ENCODE results near the gene DLGAP4.

Gene DLGAP4

DNA sequence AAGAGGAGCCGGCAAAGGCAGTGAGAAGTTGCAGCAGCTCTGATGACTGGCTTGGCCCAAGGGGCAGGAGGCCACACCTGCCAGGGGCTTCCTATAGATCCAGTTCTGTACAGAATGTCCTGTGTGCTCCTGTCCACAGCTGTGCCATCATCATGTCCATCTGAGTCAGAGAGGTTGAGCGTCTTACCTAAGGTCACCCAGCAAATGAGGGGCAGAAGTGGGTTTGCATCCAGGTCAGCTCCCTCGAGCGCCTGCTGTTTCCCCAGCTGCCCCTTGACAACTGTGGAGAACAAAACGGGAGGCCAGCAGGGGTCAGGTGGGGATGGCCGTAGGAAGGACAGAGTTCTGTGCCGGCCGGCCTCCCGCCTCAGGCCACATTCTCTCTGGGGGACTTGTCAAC, 47.6 kb downstream of the DLGAP4 start:
- DNase-seq (ENCODE audit: low spot score) = no peak

DNA sequence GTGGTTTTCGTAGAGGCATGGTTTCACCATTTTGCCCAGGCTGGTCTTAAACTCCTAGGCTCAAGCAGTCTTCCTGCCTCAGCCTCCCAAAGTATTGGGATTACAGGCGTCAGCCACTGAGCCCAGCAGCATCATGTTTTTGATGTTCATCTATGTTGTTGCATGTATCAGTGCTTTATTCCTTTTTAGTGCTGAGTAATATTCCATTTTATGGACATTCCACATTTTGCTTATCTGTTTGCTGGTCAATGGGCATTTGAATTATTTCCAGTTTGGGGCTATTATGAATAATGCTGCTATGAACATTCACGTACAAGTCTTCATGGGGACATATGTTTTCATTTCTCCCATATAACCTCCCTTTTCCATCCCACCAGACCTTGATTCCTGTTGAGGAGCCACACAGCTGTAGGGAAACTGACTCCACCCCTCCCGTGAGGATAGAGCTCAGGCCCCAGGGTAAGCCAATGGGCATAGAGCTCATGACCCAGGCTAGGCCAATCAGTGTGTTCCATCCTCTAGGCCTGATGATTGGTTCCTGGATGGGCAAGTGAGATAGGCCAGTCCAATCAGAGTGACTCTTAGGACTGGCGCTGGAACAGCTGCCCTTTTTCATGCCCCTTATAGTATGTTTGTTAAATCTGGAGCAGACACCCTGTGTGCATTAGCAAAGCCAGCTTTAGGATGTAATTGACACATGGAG, 49.5 kb downstream of the DLGAP4 start:
- no peak for DNase-seq (ENCODE audit: low spot score)

DNA sequence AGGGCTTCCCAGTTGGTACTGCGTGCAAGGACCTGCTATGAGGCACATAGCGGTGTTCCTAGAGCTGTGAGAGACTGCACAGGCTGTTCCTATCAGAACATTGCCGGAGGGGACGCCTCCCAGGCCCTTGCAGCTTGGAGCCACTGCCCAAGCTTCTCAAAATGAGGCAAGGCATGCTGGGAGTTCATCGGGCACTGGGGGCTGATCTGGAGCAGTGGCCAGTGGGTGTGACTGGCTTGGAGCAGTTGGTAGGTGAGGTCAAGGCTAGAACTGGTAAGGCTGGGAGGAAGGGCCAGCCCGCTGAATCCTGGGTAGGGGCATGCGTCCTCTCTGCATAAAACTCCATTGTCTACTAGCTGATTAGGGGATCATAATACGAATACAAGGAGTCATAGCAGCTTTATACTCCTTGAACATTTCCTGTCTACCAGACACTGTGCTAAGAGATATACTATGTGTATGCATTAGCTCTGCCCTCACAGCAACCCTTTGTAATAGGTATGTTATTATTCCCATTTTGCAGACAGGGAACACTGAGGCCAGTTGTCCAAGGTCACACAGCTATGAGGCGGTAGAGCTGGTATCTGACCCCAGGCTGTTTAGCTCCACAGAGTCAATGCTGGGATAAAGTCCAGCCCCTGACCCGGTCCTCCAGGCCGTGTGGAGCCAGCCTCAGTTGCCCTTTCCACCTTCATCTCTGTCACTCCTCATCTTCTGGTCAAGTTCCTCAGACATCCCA, 53.7 kb downstream of the DLGAP4 start:
- no peak for DNase-seq (ENCODE audit: low spot score)

DNA sequence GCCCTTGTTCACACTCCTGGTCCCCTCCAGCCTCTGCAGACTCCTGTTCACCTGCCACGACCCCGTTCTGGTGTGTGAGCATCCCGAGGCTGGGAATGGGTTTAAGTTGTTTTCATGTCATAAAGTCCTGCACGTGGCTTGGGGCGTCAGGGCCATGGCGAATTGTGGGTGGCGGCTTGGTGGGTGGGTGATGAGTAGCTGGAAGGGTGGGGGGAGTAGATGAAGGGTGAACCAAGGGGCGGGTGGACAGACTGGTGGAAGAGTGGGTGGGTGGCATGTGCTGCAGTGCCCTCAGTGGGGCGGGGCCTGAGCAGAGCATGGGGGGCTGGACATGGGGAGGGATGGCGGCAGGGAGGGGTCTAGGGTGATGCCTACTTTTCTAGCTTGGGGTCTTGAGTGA, 54.3 kb downstream of the DLGAP4 start:
- no peak for DNase-seq (ENCODE audit: low spot score)

DNA sequence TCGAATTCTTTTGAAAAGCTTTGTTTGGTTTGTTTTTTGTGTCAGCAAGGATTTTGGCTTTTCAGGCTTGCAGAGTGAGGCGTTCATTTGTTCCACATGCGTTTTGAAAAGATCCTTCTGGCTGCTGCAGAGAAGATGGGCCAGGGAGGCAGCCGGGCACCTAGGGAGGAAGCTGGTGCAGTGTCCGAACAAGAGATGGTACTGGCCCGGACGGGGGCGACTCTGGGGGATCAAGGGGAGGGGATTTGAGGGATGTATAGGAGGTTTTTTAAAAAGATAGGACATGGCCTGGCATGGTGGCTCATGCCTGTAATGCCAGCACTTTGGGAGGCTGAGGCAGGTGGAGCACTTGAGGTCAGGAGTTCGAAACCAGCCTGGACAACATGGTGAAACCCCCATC, 55.3 kb downstream of the DLGAP4 start:
- no peak for DNase-seq (ENCODE audit: low spot score)

DNA sequence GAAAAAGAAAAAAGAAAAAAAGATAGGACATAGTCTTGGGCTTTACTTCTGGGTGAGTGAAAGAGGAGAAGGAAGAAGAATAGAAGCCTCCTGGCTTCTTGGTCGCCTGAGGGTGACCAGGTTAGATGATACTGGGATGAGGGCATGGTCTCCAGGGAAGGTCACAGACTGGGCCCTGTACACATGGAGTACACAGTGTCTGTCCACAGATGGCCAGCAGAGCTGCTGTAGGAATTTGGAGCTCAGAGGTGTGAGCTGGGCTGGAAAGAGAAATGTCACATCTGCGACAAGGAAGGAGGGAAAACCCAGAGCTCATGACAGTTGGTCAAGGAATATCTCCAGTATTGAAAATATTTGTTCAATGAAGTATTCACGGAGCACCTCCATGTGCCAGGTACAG, 56.1 kb downstream of the DLGAP4 start:
- no peak for DNase-seq (ENCODE audit: low spot score)

DNA sequence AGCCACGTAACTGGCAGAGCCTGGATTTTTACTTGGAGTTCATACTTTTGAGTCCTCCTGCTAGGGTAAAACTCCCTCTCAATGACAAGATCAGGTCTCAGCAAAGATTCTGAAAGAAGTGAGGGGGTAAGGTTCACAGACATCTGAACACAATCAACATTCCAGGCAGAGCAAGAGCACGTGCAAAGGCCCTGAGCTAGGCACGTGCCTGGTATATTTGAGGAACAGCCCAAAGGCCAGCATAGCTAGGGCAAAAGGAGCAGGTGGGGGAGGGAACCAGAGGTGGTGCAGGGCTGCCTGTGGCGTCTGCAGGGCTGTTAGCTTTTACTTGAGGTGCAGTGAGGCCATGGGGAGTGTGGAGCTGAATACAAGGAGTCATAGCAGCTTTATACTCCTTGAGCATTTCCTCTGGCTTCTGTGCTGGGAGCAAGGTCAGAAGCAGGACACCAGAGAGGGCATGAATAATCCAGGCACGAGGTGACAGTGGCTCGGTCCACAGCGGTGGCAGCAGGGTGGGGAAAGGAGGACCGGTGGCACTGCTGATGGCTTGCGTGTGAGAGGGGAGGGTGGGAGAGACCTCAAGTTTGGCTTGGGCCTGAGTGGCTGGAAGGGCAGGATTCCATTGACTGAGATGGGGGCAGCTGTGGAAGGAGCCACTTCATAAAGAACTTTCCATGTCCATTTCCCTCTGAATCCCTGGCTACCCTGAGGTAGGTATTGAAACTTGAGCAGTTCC, 57.0 kb downstream of the DLGAP4 start:
- DNase-seq (ENCODE audit: low spot score) = no peak

DNA sequence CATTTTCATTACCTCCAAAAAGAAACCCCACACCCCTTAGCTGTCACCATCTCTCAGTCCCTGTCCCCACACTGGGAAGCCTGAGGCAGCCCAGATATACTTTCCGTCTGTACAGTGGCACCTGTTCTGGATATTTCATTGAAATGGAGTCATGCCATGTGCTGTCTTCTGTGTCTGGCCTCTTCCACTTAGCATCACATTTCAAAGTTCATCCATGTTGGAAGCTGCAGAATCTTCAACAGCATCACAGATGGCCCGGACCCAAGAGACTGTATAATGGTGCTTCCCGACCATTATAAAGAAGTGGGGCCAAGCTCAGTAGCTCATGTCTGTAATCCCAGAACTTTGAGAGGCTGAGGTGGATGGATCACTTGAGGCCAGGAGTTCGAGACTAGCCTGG, 58.4 kb downstream of the DLGAP4 start:
- no peak for DNase-seq (ENCODE audit: low spot score)

DNA sequence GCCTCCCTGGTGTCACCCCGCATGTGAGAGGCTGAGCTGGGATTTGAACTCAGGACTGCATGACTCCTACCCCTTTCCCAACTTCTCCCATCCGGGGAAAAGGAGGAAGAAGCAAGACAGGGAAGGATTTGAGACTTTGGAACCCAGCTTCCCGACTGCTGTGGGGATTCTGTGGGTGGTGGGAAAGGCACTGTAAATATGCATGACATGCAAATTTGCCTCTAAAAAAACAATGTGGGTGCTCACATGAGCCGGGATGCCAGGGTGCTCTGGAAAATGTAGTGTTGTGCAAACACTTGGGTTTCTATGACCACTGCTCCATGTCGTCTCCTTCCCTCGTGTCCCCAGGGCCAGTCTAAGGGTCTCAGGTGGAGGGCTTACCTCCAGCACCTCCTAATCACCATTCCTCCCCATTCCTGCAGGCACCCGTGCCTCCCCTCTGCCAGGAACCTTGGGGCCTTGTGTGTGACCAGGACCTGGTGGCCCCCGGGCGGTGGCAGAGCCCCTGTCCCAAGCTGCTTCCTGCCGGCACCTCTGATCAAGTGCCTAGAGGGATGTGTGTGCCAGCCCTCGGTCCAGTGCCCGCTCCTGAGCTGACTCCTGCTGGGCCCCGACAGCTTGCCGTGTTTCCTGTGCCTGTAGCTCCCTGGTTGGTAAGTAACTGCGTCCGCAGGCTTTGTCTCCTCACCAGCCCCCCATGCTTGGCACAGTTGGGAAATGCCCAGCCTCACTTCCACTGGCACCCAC, 60.7 kb downstream of the DLGAP4 start:
- no peak for DNase-seq (ENCODE audit: low spot score)

DNA sequence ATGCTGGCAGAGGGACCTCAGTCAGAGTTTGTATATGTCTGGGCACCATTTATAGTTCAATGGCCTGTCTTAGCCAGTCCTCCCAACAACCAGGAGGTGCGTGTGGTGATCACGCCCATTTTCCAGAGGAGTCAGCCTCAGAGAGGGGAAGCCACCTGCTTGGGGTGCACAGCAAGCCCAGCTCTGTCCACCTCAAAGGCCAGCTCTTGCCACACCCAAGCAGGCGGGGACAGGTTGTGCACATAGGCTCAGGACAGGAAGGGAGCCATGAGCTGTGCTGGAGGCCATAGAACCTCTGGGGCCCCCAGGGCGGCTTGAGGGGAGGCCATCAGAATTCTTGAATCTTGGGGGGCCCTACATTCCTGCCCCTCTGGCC, 61.2 kb downstream of the DLGAP4 start:
- DNase-seq (ENCODE audit: low spot score) = no peak

DNA sequence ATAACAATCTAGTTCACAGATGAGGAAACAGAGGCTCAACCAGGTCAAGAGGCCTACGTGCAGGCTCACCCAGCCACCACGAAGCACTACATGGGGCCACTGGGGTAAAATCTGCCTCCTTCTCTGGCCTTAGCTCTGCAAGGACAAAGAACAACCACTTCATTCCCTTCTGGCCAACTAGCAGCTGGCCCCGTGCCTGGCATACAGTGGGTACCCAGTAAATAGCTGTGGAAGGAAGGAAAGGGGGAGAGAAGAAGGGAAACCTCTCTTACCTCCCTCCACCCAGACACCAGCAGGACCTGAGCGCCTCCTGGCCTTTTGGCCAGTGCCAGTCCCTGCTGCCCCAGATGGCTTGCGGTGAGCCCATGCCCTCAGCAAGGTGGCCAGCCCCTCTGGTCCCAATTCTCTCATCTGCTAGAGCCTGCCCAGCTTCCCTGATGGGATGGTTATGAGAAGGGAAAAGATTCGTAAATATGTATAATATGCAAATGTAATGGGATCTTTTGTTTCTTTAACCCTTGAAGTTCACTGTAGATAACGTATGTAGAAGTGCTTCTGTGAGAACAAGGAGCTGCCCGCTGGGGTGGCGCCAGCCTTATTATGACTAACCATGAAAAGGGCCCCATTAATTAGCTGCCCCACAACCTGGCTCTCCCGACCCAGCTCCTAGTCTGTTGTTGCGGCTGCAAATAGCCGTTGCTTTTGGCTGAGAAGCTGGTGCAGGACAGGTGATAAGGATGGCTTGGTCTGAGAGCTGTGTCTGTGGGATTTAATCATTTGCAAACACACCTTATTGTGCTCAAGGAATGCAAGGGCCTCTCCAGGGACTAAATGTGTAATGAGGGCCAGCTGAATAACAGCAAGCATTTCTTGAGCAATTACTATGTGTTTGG, 62.0 kb downstream of the DLGAP4 start:
- no peak for DNase-seq (ENCODE audit: low spot score)

DNA sequence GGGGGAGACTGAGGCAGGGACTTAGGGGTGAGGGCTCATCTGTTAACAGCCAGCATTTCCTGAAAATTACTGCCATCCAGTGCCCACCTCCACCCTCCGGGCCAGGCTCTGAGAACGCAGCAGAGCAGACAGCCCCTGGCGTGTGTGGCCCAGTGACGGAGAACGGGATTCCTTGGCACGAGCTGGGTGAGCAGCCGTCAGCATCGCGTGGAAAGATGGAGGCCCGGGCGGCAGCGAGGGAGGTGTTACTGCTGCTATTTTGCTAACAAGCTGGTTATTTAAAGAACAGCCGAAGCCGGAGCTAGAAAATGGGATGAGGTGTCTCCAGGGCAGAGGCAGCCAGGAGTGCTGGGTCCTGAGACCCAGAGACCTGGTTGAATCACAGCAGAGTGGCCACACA, 62.7 kb downstream of the DLGAP4 start:
- no peak for DNase-seq (ENCODE audit: low spot score)

DNA sequence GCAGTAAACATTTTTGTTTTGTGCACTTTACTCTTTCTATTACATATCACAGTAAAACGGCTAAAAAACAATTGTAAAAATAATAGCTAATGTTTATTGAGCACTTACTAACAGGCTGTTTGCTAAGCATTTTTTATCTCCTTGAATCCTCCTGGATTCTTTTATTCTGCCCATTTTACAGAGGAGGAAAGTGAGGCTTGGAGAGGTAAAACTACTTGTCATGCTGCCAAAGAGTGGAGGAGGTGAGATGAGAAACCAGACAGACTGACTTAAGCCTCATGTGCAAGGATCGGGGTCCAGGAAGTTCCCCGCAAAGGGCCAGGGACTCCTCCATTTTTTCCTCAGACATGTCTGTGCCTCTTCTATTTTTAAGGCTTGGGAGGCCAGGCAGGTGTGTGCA, 63.6 kb downstream of the DLGAP4 start:
- DNase-seq (ENCODE audit: low spot score) = no peak

DNA sequence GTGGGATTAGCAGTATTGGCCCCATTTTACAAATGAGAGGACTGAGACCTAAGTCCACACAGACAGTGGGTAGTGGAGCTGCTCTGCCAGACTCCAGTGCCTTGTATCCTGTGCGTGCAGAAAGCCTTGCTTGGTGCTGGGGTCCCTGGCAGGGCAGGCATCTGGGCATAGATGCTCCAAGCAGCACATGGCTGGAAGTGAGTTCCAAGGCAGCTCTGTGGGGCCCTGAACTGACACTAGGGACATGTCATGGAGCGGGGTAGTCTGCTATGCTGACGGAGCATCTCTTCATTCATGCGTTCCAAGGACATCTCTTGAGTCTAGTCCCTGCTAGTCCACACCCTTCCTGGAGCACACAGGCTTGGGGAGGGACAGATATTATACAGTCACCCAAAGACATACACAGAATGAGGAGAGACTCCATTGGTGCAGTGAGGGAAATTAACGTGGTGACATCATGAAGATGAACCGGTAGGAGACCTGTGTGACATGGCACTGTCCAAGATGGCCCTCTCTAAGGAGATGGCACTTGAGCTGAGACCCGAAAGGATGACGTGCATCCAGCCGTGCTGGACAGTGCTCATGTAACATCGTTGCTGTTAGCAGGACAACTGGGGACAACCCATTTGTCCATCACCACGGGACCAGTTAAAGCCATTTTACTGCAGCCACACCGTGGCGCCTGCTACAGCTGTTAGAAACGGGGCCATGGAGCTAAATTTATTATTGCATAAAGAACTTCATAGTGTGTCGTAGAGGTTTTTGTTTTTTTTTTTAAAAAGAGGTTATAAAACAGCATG, 65.1 kb downstream of the DLGAP4 start:
- no peak for DNase-seq (ENCODE audit: low spot score)

DNA sequence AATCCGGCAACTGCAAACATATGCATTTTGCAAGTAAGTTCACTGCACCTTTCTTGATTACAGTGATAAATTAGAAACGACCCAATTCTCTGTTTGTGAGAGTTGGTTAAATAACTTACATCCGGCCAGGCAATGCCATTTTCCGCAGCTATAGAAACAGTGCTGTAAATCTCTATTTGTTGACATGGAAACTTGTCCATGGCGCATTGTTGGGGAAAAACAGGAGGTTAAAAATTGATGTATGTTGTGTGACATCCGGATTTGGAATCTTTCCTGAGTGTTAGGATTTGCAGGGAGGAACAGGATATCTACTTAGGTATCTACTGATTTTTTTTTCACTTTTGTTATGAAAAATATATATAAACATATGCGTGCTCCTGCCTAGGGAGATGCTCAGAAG, 66.5 kb downstream of the DLGAP4 start:
- no peak for DNase-seq (ENCODE audit: low spot score)

DNA sequence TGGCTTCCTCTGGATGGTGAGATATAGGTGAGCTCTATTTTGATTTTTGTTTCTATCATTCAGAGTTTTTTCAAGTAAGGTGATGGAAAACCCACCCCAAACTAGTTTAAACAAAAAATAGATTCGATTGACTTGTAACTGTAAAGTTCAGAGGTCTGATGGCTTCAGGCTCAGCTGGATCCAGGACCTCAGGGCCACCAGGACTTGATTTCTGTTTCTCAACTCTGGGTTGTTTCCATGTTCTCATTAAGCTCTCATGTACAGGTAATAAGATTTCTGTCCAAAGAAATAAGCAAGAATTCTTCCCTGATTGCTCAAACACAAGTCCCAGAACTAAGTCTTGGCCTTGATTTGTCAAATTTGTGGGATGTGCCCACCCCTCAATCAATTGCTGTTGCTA, 67.0 kb downstream of the DLGAP4 start:
- no peak for DNase-seq (ENCODE audit: low spot score)

DNA sequence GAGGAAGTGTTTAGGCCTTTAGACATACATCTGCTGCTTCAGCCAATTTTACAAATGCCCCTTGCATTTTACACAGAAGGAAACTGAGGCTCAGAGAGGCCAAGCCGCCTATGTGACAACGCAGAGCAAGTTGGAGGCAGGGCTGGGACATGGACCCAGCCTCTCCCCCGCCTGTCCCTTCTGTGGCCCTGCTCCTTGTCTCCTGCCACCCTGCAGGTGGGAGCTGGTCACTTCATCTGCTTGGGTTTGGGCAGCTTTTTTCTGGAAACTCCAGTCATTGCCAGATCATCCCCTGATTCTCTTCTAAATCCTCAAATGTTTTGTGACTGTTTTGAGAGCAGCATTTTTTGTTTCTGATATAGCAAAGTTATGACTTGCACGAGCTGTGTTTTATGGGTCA, 68.9 kb downstream of the DLGAP4 start:
- DNase-seq (ENCODE audit: low spot score) = no peak

DNA sequence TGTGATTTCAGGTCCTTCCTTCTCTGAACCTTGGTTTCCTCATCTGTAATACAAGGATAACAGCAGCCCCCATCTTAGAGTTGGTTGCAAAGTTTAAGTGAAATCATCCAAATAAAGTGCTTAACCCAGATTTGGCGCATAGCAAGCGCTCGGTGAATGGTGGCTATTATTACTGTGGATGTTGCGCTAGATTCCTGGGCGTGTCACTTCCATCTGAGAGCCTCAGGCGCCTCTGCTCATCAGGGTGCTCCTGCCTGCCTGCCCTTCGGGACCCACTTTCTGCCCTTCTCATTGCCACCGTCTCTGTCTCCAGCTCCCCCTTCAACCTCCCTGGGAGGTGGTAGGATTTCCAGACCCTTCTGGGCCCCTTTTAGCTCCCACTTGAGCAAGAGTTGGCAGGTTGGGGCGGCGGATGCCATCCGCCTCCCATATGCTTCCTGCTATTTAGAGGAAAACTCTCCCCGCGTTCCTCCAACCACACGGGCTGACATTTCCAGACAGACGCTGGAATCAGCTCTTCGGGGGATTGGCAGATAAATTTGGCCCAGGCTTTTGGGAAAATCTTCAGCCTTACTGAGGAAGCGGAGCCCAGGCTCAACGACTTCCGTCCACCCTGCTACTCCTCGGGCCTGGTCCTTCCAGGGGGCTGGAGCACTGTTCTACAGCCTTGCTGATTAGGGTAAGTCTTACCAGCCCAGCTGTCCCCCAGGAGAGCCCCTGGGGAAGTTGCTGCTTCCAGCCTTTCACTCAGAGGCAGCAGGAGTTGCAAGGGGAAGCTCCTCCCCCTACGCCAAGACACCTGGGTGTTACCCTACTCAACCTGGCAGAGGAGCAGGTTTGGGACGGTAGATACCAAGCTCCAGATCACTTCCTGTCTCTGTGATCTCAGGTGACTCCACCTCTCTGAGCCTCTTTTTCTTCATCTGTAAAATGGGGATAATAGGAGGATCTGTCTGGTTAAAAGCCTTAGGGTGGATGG, 71.5 kb downstream of the DLGAP4 start:
- no peak for DNase-seq (ENCODE audit: low spot score)

DNA sequence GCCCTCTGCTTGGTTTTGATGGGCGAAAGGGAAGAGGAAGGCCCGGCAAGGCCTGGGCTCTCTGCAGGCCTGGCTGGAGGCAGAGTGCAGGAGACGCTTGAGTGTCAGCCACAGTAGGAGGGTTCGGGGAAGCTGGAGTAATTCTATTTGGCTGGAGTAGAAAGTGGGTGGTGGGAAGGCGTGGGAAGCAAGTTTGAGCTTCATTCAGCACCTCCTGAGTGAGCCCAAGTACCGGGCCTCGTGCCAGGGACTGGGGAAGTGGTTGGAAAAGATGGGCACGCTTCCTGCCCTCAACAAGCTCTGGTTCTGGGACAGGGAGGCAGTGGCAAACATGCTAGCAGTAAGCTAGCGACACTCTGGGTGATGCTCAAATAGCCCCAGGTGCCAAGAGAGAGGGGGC, 72.5 kb downstream of the DLGAP4 start:
- no peak for DNase-seq (ENCODE audit: low spot score)
